ENCODE results near the gene MYT1. TPM values are rescaled to one million over a fixed set of nuclear protein-coding genes. Genes with fewer than 3 reads are reported as not detected.

Gene MYT1
- total and polyA plus RNA-seq, 9 of the 15 experiments (the other 6 are each of a cell fraction or from before 2014, with no cell fraction given), result 0.02 to 0.12 (median 0.06) TPM; not detected in 4

DNA sequence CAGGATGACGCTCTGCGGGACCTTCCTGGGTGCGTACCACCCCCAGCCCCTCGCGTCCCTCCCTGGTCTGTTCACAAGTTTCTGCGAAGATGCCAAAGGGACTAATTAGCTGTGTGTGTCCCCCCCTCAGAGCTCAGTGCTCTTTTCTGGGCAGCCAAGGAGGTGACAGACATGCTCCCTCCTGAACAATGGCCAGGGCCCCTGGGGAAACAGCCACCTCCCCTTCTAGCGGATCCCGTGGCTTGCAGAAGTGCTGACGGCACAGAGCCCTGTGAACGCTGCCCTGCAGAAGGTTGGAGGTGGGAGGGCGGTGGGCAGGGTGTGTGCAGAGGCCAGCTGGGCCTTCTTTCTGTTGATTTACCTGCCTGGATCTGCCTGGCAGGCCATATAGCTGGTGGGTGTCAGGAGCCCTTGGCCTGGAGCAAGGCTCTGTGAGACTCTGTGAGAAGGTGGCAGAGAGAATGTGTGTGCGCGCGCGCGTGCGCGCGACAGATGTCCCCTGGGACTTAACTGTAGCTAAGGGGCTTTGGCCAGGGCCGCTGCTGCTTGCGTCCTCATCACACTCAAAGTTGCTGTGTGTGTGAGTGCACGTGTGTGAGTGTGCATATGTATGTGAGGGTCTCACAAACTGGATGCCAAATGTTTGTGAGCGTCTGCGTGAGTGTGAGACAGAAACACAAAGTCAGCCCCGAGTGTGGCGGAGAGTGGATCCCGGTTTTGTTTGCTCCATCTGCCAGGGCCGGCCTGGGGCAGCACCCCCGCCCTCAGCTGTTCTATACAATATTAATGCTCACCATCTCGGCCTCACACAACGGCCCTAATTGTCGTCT lies 3.5 kb upstream of the MYT1 start:
- Histone ChIP-seq H3K27ac (ENCODE audit: extremely low read depth, low read depth, low read length) (no peak overlapping the region), H3K9me1 (ENCODE audit: control insufficient read depth, insufficient read depth, low read length) (no peaks in the 10 kb centered on the region), H2AFZ (ENCODE audit: low read depth, low read length) (no peak overlapping the region), H4K20me1 (replicated peaks; ENCODE audit: control insufficient read depth, insufficient read depth, low read length) (peaks cover 9% of the 10 kb centered on the region), H3K4me3 (no peak overlapping the region), H3K4me2 (ENCODE audit: insufficient read depth, low read length) (no peak overlapping the region), H3K79me2 (ENCODE audit: control insufficient read depth, insufficient read depth, low read length) (no peaks in the 10 kb centered on the region), H3K36me3 (ENCODE audit: control insufficient read depth, insufficient read depth, low read length) (no peaks in the 10 kb centered on the region), H3K9me3 (replicated peaks; ENCODE audit: control insufficient read depth, insufficient read depth, low read depth, low read length) (no peaks in the 10 kb centered on the region), H3K9ac (ENCODE audit: insufficient read depth in 1 of 2, low read depth in 2 of 2, low read length in 2 of 2) (no peak overlapping the region), H3K27me3 (ENCODE audit: control insufficient read depth in 2 of 2, insufficient read depth in 2 of 2, low read length in 2 of 2) (peaks cover 21 to 67% of the 10 kb centered on the region in 2 experiments), H3K4me1 (replicated peaks in 1 of 2; ENCODE audit: control insufficient read depth in 2 of 2, insufficient read depth in 2 of 2, low read length in 2 of 2) (peaks cover 0 to 10% of the 10 kb centered on the region in 2 experiments; a peak in 1 of 5 replicates)
- DNase-seq (ENCODE audit: extremely low read depth in 1 of 4, low spot score in 3 of 4), result no peak
- FAIRE-seq, result no peak
- ATAC-seq, result no peak
- BruUV-seq (replicated peaks), result no TSS peak
- in situ Hi-C loops (cut with MboI) (no loop called here), intact Hi-C loops (cut with micrococcal nuclease) (no loop called here)
- WGBS (ENCODE audit: insufficient coverage, low coverage, missing lambda C conversion rate), result 27% methylated on average over 32 of the region's 32 CpGs
- ChIA-PET POLR2A (no interaction called here), CTCF (ENCODE audit: low intra/inter-chr PET ratio) (no interaction called here)
- no peak for TF ChIP-seq NFE2L1 (tag; IDR thresholded peaks at IDR 0.05; ENCODE audit: borderline replicate concordance, low read depth)

DNA sequence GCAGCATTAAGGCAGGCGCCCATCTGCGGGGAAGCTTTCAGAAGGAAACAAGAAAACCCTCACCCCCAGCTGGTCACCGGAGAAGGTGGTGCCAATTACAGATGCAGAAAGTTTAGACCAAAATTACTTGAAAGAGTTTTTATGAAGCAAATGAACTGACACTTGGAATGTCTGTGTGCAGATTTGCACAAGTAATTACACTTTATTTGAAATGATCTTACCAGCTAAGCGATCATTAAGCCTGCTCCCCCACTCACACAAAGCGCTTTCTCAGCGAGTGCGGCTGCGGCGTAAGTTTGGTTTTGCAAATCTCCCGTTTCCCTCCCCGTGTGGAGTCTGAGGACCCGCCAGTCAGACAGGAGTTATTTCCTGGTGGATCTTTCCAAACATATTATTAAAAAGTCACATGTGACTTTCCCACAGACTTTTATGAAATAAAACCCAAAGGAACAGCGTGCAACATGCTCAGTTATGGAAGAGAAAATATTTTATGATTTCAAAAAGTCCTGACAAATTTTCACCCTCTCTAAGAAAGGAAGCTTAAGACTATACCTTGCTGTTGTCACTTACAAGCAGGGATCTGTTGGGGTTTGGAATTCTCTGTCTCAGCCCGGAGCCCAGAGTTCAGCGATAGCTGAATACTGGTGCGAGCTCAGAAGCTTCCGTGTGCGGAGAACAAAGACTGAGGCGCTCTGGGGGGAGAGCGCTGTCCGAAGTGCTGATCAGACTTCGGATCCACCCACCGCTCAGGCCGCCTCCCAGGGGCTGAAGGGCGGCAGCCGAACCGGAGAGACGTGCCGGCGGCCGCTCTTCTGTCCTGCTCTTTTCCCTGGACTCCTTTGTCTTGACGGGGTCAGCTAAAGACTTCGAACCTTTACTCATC lies 2.7 kb upstream of the MYT1 start:
- Histone ChIP-seq H3K4me2 (ENCODE audit: insufficient read depth, low read length) (no peak overlapping the region), H3K27ac (ENCODE audit: extremely low read depth, low read depth, low read length) (no peak overlapping the region), H2AFZ (ENCODE audit: low read depth, low read length) (no peak overlapping the region), H3K36me3 (ENCODE audit: control insufficient read depth, insufficient read depth, low read length) (no peaks in the 10 kb centered on the region), H4K20me1 (replicated peaks; ENCODE audit: control insufficient read depth, insufficient read depth, low read length) (peaks cover 6% of the 10 kb centered on the region; the same call in 1 of the 2 replicates), H3K27me3 (ENCODE audit: control insufficient read depth in 2 of 2, insufficient read depth in 2 of 2, low read length in 2 of 2) (peaks cover 27 to 70% of the 10 kb centered on the region in 2 experiments), H3K9ac (ENCODE audit: insufficient read depth in 1 of 2, low read depth in 2 of 2, low read length in 2 of 2) (no peak overlapping the region), H3K4me1 (replicated peaks in 1 of 2; ENCODE audit: control insufficient read depth in 2 of 2, insufficient read depth in 2 of 2, low read length in 2 of 2) (peaks cover 0 to 10% of the 10 kb centered on the region in 2 experiments; a peak in 1 of 5 replicates), H3K4me3 (no peak overlapping the region), H3K9me3 (replicated peaks; ENCODE audit: control insufficient read depth, insufficient read depth, low read depth, low read length) (no peaks in the 10 kb centered on the region), H3K79me2 (ENCODE audit: control insufficient read depth, insufficient read depth, low read length) (no peaks in the 10 kb centered on the region), H3K9me1 (ENCODE audit: control insufficient read depth, insufficient read depth, low read length) (no peaks in the 10 kb centered on the region)
- intact Hi-C loops (cut with micrococcal nuclease), result no loop called here
- 21% methylated on average over 32 of the region's 33 CpGs for WGBS (ENCODE audit: insufficient coverage, low coverage, missing lambda C conversion rate)
- DNase-seq (ENCODE audit: extremely low read depth in 1 of 4, low spot score in 3 of 4), result peak; percentile 76 to 83 (median 81)
- in situ Hi-C loops (cut with MboI), result no loop called here
- FAIRE-seq, result peak; percentile 76
- CTCF ChIA-PET (ENCODE audit: low intra/inter-chr PET ratio), result no interaction called here
- ATAC-seq, result peak; percentile 98
- no TSS peak for BruUV-seq (replicated peaks)
- POLR2A ChIA-PET, result interaction anchor here (0.6 kb wide), 1 partner anchor 772 kb away, joined by 3 read pairs; no protein-coding TSS in a partner anchor
- TF ChIP-seq HDAC2 (IDR thresholded peaks at IDR 0.05) (peak; percentile 55; the same call in 1 of the 2 replicates), ZNF212 (CRISPR knock-in tag; IDR thresholded peaks at IDR 0.05) (no peak), KAT2B (IDR thresholded peaks at IDR 0.05; ENCODE audit: low read depth, low read length) (no peak), ZNF511 (CRISPR knock-in tag; IDR thresholded peaks at IDR 0.05) (peak; percentile 97), CBX3 (IDR thresholded peaks at IDR 0.05; ENCODE audit: borderline replicate concordance in 1 of 2, low read length in 2 of 2) (peak in 1 of 2 experiments; percentile 53; a peak in 1 of 3 replicates), SIN3A (IDR thresholded peaks at IDR 0.05; ENCODE audit: borderline replicate concordance in 2 of 2, control insufficient read depth in 1 of 2, low read depth in 2 of 2, low read length in 2 of 2) (peak in 1 of 2 experiments; percentile 72; a peak in 1 of 4 replicates), FOXA3 (CRISPR knock-in tag; conservative IDR thresholded peaks at IDR 0.05 in 1 of 2, IDR thresholded peaks at IDR 0.05 in 1 of 2) (0 out of 4 replicates have a peak, but pooled peaks of 1 of the 2 experiments have one; percentile 27), RB1 (IDR thresholded peaks at IDR 0.05; ENCODE audit: low read depth) (0 out of 2 replicates have a peak, but pooled peaks have one; percentile 31), FOXK1 (CRISPR knock-in tag; IDR thresholded peaks at IDR 0.05; ENCODE audit: borderline replicate concordance) (0 out of 2 replicates have a peak, but pooled peaks have one; percentile 39)
